Erythroblast (primary cell): ENCODE measurements around the gene C17orf113.

ENCODE experiments used
- GATA1 ChIP-seq: IDR thresholded peaks from 2 replicates; pipeline ENCODE4 v1.6.1; 2011; ENCODE audit warnings: low read depth, mild to moderate bottlenecking, control low read depth, low read length, moderate library complexity
- POLR2A ChIP-seq: IDR thresholded peaks from 2 replicates; pipeline ENCODE4 v1.6.1; 2011; ENCODE audit warnings: mild to moderate bottlenecking, low read length

DNA sequence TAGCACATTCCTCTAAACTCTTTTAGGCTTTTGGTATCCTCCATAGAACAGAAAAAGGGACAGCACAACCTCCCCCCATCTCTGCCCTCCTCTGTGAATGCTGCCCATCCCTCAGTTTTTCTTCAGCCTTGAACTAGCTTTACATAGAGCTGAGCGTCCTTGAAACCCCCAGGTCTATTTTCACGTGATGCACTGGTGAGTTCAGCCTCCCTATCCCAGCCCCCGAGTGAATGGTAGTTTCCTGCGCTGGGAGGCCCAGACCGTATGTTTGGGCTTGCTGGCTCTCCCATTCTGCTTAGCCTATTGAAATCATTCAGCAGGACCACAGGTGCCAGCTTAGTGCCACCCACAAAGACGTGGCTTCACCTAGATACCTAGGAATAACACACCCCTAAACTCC, 25.4 kb upstream of the C17orf113 start:
- TF ChIP-seq POLR2A: no peak
- no peak for TF ChIP-seq GATA1
